Psoas muscle (tissue), 8 donors: Measurements from ENCODE around the gene BMPR1B. TPM values are rescaled to one million over a fixed set of nuclear protein-coding genes. Genes with fewer than 3 reads are reported as not detected.

Experiments
- ATAC-seq, 4 donors: fragments of 200-7000 bp; cut with Tn5 transposase; one replicate each; pipeline ENCODE4 v1.9.1; 2020; ENCODE audit warnings: moderate library complexity in 3 of 4, mild to moderate bottlenecking in 2 of 4
- DNase-seq, 2 donors: peaks; one replicate each; pipeline ENCODE4 v3.0.0-alpha.2; 2020
- H3K27ac ChIP-seq: fragments of 200-600 bp; one replicate; pipeline ENCODE4 v1.8.0; 2022
- H3K27me3 ChIP-seq, 3 donors: fragments of 200-600 bp in 1 of 3; one replicate each; pipeline versions ENCODE4 v1.6.1 to v1.8.0; 2013 to 2022; ENCODE audit warnings: low read length in 2 of 3, mild to moderate bottlenecking in 2 of 3, moderate library complexity in 1 of 3; ENCODE audit not compliant: insufficient read depth in 3 of 3
- H3K36me3 ChIP-seq, 2 donors: fragments of 200-600 bp in 1 of 2; one replicate each; pipeline versions ENCODE4 v1.6.1 to v1.8.0; 2013 to 2022; ENCODE audit warnings: low read depth in 1 of 2, mild to moderate bottlenecking in 1 of 2, moderate library complexity in 1 of 2; ENCODE audit not compliant: insufficient read depth in 1 of 2
- H3K4me1 ChIP-seq: fragments of 200-600 bp; one replicate; pipeline ENCODE4 v1.8.0; 2022
- H3K4me3 ChIP-seq: fragments of 200-600 bp; one replicate; pipeline ENCODE4 v1.8.0; 2022; ENCODE audit warnings: mild to moderate bottlenecking
- H3K9me3 ChIP-seq: fragments of 200-600 bp; one replicate; pipeline ENCODE4 v1.8.0; 2022
- WGBS, 3 donors: extraction: QIAGEN DNeasy Blood & Tissue Kit; methylation state at CpG; one replicate each; pipeline versions ENCODE4 v1.1.6 to v1.1.7; 2013; 5-methylcytosine and 5-hydroxymethylcytosine counted together
- intact Hi-C, 2 donors: fragments of 100-400 bp; cut with DNase I; formaldehyde crosslinking; loops; one replicate each; pipeline versions ENCODE4 v1.11.0 to v1.14.2; 2022
- polyA plus RNA-seq, 3 donors: library from polyadenylated mRNA; stranded (reverse); fragments of 200-250 nt; gene quantifications; one replicate each; pipeline ENCODE4 v1.2.3, GENCODE V29; 2013
- total RNA-seq, 4 donors: library from RNA; stranded (reverse); fragmentation: NEBNext Ultra II Directional in 2 of 4; extraction: Animal tissue kit (Norgen Biotek cat#: 25700) in 2 of 4; gene quantifications; one replicate each; pipeline versions ENCODE4 v1.2.1 to v1.2.4, GENCODE V29; 2021 to 2023
- TF ChIP-seq, protein P1 (sequence below): fragments of 200-600 bp; IDR thresholded peaks from one replicate; pipeline ENCODE4 v1.8.0; 2022; ENCODE audit warnings: antibody characterized with exemption
- donor health status: healthy with polysubstance abuse.
- donor health status: DM: no; HTN: no; CAD: no; lungs with moderate emphysema.
- donor health status: Bipolar disorder and iron deficiency.
- donor health status: healthy.
- donor health status: DM: yes; HTN: yes; CAD: no.
- donor health status: DM: no; HTN: no; CAD: no.
- donor health status: DM: no; HTN: no; CAD: no.
- donor health status: DM: yes; HTN: yes; CAD: no.

The BMPR1B gene
- total and polyA plus RNA-seq, 7 donors = 0.26 to 13.0 (median 1.0) TPM

DNA sequence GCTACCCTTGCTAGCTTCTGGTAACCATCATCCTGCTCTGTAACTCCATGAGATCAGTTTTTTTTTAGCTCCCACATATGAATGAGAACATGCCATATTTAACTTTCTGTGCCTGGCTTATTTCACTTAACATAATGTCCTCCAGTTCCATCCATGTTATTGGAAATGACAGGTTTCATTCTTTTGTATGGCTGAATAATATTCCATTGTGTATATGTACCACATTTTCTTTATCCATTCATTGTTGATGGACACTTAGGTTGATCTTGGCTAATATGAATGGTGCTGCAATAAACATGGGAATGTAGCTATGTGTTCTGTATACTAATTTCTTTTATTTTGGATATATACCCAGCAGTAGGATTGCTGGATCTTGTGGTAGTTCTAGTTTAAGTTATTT is 204.7 kb downstream of the BMPR1B start:
- no peak for ATAC-seq
- H3K4me1 ChIP-seq = no peaks in the 10 kb centered on the region
- no peaks in the 10 kb centered on the region for H3K27me3 ChIP-seq
- H3K4me3 ChIP-seq = no peak overlapping the region
- peaks cover 7% of the 10 kb centered on the region for H3K9me3 ChIP-seq
- DNase-seq = no peak
- TF ChIP-seq, protein P1, sequence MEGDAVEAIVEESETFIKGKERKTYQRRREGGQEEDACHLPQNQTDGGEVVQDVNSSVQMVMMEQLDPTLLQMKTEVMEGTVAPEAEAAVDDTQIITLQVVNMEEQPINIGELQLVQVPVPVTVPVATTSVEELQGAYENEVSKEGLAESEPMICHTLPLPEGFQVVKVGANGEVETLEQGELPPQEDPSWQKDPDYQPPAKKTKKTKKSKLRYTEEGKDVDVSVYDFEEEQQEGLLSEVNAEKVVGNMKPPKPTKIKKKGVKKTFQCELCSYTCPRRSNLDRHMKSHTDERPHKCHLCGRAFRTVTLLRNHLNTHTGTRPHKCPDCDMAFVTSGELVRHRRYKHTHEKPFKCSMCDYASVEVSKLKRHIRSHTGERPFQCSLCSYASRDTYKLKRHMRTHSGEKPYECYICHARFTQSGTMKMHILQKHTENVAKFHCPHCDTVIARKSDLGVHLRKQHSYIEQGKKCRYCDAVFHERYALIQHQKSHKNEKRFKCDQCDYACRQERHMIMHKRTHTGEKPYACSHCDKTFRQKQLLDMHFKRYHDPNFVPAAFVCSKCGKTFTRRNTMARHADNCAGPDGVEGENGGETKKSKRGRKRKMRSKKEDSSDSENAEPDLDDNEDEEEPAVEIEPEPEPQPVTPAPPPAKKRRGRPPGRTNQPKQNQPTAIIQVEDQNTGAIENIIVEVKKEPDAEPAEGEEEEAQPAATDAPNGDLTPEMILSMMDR = no peak
- intact Hi-C loops = no loop called here
- no peak overlapping the region for H3K27ac ChIP-seq
- H3K36me3 ChIP-seq = no peaks in the 10 kb centered on the region

DNA sequence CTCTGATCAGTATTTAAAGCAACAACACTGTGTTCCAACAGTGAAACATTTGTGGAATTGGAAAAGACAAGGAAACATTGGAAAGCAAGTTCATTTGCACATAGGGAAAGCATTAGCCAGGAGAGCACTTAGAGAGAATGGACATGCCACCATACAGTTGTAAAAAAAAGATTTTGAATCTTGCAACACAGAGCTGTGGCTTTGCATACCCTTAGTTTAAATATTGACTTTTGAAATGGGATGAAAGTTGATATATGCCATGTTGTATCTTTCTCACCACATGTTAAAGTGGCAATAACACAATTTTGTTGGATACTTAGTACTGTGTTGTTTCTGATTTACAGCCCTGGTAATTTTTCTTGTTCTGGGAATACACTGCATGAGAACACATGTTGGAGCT is 208.1 kb downstream of the BMPR1B start:
- Histone ChIP-seq H3K4me1 (no peaks in the 10 kb centered on the region), H3K27ac (no peak overlapping the region), H3K36me3 (no peaks in the 10 kb centered on the region), H3K4me3 (no peak overlapping the region), H3K9me3 (peaks cover 7% of the 10 kb centered on the region), H3K27me3 (no peaks in the 10 kb centered on the region)
- intact Hi-C loops = no loop called here
- DNase-seq (no peak), ATAC-seq (no peak)
- TF ChIP-seq, protein P1 = no peak

DNA sequence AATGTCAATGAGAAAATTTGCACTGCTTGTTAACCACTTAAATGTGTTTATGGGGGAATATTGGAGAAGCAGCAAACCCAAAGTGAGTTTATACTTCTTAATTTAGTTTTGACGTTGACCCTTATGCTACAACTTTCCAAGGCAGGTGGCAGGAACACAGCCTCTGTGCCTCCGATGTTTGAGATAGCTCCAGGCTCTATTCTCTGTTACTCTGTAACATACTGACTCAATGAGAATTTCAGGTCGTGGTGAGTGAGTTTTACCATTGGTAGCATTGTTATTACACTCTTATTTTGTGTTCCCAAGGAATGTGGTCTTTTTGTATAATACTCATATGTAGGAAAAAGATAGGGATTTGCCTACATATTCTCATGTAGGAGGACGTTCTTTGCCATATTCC is 210.7 kb downstream of the BMPR1B start:
- DNase-seq = no peak
- no peaks in the 10 kb centered on the region for H3K36me3 ChIP-seq
- H3K27me3 ChIP-seq = no peaks in the 10 kb centered on the region
- intact Hi-C loops = no loop called here
- no peaks in the 10 kb centered on the region for H3K9me3 ChIP-seq
- no peak for ATAC-seq
- 83 to 90% (median 86%) methylated on average over 4 of the region's 4 CpGs for whole genome bisulfite sequencing, 3 donors
- H3K4me1 ChIP-seq = no peaks in the 10 kb centered on the region
- H3K27ac ChIP-seq = no peak overlapping the region
- H3K4me3 ChIP-seq = no peak overlapping the region
- TF ChIP-seq, protein P1 = no peak

DNA sequence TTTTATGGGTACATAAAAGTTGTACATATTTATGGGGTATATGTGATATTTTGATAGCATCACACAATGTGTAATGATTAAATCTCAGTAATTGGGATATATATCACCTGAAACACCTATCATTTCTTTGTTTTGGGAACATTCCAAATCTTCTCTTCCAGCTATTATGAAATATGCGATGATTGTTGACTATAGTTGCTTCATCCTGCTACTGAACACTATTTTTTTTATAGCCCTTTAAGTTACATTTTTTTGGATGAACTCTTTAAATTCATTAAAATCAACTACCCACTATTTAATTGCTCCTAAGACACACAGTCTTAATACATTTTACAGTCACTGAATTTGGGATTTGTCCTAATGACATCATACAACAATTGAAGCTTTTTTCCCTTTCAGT is 212.9 kb downstream of the BMPR1B start:
- no peaks in the 10 kb centered on the region for H3K4me1 ChIP-seq
- H3K27ac ChIP-seq = no peak overlapping the region
- no peaks in the 10 kb centered on the region for H3K27me3 ChIP-seq
- WGBS, 3 donors = 45 to 53% (median 48%) methylated on average over 1 of the region's 1 CpG
- intact Hi-C loops = no loop called here
- no peaks in the 10 kb centered on the region for H3K36me3 ChIP-seq
- no peak for DNase-seq
- H3K4me3 ChIP-seq = no peak overlapping the region
- ATAC-seq = no peak
- no peaks in the 10 kb centered on the region for H3K9me3 ChIP-seq
- TF ChIP-seq, protein P1 = no peak

DNA sequence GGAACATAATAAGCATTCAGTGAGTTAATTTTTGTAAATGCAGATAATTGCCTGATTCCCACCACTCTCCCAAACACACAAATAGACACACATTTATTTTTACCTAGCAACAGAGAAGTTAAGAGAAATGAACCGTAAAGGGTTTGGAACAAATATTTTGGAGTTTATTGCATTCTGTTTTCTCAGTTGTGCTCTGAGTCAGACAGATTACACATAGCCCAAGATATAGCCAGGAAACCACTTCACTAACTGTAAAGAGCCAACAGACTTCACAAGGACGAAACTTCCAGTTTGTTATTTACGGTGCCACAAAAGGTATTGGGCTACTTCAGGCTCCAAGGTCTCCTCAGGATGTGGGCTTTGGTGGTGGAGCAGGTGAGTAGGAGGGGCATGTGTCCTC is 217.0 kb downstream of the BMPR1B start:
- DNase-seq (no peak), ATAC-seq (no peak)
- Histone ChIP-seq H3K4me1 (no peaks in the 10 kb centered on the region), H3K4me3 (no peak overlapping the region), H3K27me3 (no peaks in the 10 kb centered on the region), H3K9me3 (no peaks in the 10 kb centered on the region), H3K27ac (no peak overlapping the region), H3K36me3 (no peaks in the 10 kb centered on the region)
- 68 to 80% (median 68%) methylated on average over 3 of the region's 3 CpGs for WGBS, 3 donors
- intact Hi-C loops = no loop called here
- TF ChIP-seq, protein P1 = no peak
